ENCODE measurements around the gene KBTBD12.

DNA sequence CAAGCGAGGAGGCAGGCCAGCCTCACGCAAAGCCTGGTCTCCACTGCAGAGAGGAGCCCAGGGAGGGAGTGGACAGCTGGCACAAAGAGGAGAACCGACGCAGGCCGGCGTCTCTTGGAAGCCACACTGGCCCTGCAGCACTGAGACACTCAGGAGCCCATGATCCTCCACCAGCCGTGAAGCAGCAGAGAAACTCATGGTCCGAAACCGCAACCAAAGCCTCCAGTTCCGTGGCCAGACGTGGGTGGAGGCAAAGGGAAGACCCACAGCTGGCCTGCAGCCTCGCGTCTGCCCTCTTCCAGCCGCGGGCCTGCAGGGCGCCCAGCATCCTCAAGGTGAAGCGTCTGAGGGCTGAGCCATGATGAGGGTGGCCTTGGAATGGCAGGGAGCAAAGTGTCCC lies 75.0 kb downstream of the KBTBD12 start:
- TF ChIP-seq TAF1 (IDR thresholded peaks at IDR 0.05; ENCODE audit: borderline replicate concordance, low read depth, low read length) = no peak
- TF ChIP-seq POLR2AphosphoS5 (IDR thresholded peaks at IDR 0.05; ENCODE audit: low read depth, low read length) = no peak

Measured in GM12892 (cell line).